ENCODE data around the gene HSD17B4. TPM values are rescaled to one million over a fixed set of nuclear protein-coding genes. Genes with fewer than 3 reads are reported as not detected.

Gene HSD17B4
- polyA plus RNA-seq, 1 donor from 2014 or later, result 117 TPM

DNA sequence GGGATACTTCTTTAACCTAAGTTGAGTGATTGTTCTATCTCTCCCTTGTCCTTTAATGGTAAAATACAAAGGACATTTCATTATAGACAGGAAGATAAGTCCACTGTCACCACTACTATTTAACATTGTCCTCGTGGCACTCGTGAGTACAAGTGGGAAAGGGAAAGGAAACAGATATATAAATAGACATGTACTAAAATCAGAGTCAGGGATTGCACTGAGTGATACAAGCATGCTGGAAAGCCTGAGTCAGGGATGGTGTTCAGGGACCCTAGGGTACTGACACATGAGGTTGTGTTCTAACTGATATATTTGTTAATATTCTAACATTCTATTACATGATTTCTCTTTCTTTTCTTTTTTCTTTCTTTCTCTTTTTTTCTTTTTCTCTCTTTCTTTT, 102.3 kb downstream of the HSD17B4 start:
- Mint-ChIP-seq H3K4me3 (no peak overlapping the region), H3K4me1 (no peaks in the 10 kb centered on the region), H3K27ac (no peak overlapping the region), H3K9me3 (peaks cover 4 to 9% (median 5%) of the 10 kb centered on the region in 3 donors), H3K27me3 (peaks cover 4% of the 10 kb centered on the region), H3K36me3 (peaks cover 18% of the 10 kb centered on the region)

DNA sequence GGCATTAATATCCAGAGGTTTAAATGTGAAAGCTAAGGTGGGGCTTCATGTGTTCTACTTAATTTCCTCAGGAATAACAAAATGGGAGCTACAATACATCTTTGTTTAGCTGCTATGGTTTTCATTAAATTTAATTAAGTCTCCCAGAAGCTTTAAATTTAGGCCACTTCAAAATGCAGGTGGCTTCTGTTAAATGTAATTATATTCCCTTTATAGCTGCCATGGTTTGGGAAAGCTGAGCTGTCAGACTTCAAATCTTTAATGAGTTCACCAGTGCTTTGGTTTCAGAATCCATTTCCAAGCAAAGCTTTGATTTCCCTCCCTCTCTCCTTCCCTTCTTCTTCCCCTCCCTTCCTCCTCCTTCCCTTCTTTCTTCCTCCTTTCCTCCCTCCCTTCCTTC, 118.6 kb downstream of the HSD17B4 start:
- H3K4me1 Mint-ChIP-seq, result no peaks in the 10 kb centered on the region
- H3K27me3 Mint-ChIP-seq, result peaks cover 7% of the 10 kb centered on the region
- H3K27ac Mint-ChIP-seq, result no peak overlapping the region
- H3K9me3 Mint-ChIP-seq, result no peaks in the 10 kb centered on the region
- H3K36me3 Mint-ChIP-seq, result no peaks in the 10 kb centered on the region
- no peak overlapping the region for H3K4me3 Mint-ChIP-seq

DNA sequence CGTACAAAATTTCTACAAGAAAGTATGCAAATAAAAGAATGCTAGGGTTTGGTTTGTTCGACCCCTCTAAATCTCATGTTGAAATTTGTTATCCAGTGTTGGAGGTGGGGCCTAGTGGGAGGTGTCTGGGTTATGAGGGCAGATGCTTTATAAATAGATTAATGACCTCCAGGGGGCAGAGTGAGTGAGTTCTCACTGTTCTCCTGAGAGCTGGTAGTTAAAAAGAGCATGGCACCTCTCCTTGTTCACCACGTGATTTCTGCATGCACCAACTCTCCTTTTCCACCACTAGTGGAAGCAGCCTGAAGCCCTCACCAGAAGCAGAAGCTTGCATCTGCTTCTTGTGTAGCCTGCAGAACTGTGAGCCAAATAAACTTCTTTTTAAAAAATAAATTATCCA, 126.6 kb downstream of the HSD17B4 start:
- Mint-ChIP-seq H3K27me3 (peaks cover 12% of the 10 kb centered on the region), H3K27ac (no peak overlapping the region)

DNA sequence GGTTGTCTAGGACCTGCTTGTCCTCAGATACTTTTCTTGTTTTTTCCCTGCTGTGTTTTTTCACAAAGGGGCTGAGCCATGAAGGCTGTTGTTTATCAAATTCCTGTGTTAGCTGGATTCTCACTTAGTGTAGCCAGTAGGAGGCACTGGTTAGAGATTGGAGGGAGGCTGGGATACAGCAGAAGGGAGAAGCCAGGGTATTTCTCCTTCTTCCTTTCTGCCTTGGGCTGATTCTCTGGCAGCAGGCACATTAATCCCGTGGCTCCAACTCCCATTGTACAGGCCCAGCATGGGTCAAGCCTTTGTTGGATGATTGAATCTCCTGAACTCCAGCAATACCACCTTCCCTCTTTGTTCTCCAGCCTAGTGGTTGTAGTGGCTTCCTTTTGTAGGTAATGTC, 130.7 kb downstream of the HSD17B4 start:
- Mint-ChIP-seq H3K27me3 (peaks cover 8% of the 10 kb centered on the region), H3K4me1 (peaks cover 0 to 4% (median 0%) of the 10 kb centered on the region in 3 donors), H3K4me3 (no peak overlapping the region), H3K27ac (no peak overlapping the region), H3K9me3 (peaks cover 0 to 2% (median 0%) of the 10 kb centered on the region in 3 donors), H3K36me3 (no peaks in the 10 kb centered on the region)

More for the DNA sequence above, 126.6 kb downstream of the HSD17B4 start:
- Mint-ChIP-seq H3K4me1 (peaks cover 0 to 4% (median 0%) of the 10 kb centered on the region in 3 donors), H3K36me3 (no peaks in the 10 kb centered on the region), H3K4me3 (no peak overlapping the region), H3K9me3 (peaks cover 0 to 2% (median 0%) of the 10 kb centered on the region in 3 donors)

DNA sequence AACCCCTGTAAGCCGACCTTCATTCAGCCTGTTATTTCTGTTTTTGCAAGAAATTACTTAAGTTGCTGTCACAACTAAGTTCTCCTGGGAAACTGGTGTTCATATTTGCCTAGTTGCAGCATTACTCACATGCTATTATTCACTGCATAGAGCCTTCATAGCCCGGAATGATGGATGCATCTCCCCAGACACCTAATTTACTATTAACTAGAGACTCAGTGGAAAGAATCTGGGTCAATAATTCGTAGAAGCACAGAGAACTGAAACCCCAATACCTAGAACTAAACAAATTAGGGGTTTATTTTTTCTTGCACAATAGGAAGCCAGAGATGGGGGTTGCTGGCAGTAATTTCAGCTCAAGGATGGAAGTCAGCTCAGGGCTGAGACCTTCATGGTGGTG, 131.4 kb downstream of the HSD17B4 start:
- H3K9me3 Mint-ChIP-seq, result peaks cover 0 to 2% (median 0%) of the 10 kb centered on the region in 3 donors
- H3K4me1 Mint-ChIP-seq, result peaks cover 0 to 4% (median 0%) of the 10 kb centered on the region in 3 donors
- H3K27me3 Mint-ChIP-seq, result peaks cover 8% of the 10 kb centered on the region
- no peak overlapping the region for H3K27ac Mint-ChIP-seq
- H3K36me3 Mint-ChIP-seq, result no peaks in the 10 kb centered on the region
- H3K4me3 Mint-ChIP-seq, result no peak overlapping the region

Other genes with a start within 250 kb of the HSD17B4 start
- 285 TPM for gene TNFAIP8, start 96.5 kb upstream of the HSD17B4 start, polyA plus RNA-seq
- gene FAM170A, start 177.1 kb downstream of the HSD17B4 start, polyA plus RNA-seq, result not detected